ENCODE data around the gene CDS2. TPM values are rescaled to one million over a fixed set of nuclear protein-coding genes. Genes with fewer than 3 reads are reported as not detected.

CDS2 gene
- total and polyA plus RNA-seq, 2 of the 13 experiments (the other 11 are each of a cell fraction or from before 2014, with no cell fraction given) = 81.3 to 153 TPM

DNA sequence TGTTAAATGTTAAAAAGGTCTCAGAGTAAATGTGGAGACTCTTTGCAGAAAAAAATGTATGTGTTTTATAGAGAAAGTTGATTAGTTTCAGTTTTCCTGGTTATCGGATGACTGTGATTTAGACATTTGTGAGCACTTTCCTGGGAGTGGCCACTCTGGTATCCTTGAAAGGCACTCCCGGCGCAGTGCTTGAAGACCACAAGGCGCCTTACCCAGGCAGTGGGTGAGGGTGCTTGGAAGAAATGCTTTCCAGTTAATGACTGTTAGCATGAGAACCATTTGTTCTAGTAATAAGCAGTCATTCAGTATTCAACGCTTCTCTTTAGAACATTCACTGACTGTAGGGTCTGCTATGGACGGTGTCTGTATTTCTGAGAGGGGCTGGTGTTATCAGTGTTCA is 7.2 kb downstream of the CDS2 start (continued):
- TF ChIP-seq EEA1 (CRISPR knock-in tag; IDR thresholded peaks at IDR 0.05; ENCODE audit: borderline replicate concordance) = no peak
- TF ChIP-seq CCDC6 (CRISPR knock-in tag; IDR thresholded peaks at IDR 0.05) = no peak
- TF ChIP-seq, protein P1, sequence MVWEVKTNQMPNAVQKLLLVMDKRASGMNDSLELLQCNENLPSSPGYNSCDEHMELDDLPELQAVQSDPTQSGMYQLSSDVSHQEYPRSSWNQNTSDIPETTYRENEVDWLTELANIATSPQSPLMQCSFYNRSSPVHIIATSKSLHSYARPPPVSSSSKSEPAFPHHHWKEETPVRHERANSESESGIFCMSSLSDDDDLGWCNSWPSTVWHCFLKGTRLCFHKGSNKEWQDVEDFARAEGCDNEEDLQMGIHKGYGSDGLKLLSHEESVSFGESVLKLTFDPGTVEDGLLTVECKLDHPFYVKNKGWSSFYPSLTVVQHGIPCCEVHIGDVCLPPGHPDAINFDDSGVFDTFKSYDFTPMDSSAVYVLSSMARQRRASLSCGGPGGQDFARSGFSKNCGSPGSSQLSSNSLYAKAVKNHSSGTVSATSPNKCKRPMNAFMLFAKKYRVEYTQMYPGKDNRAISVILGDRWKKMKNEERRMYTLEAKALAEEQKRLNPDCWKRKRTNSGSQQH (CRISPR knock-in tag; IDR thresholded peaks at IDR 0.05; ENCODE audit: low read depth) = no peak

DNA sequence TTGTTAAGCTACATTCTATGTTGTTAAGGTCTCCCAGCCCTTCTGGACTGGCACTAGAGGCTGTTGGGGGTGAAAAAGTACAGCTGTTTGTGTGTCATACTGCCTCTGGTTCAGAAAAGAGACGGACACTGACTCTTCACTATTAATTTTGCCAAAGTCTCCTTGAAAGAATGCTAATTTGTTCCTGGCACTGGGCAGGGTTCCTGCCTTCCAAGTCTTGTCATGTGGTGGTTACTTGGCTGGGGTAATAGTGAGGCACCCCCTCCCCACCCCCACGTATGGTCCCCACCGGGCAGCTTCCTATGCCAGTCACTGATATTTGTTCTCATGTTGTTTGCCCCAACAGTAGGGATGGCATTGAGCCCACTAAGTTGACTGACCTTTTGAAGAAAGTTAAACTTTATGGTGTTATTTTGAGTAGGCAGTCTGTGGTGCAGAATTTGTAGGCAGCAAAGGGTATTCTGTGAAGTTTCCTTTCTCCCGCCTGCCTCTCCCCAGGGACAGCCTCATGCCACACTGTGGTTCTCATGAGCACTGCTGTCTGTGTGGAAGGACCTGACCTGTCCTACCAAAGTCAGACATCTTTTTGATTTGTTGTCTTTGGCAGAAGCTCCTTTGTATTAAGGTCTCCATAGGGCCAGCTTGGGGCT is 8.7 kb downstream of the CDS2 start:
- Histone ChIP-seq H2AFZ (ENCODE audit: low read length) (no peak overlapping the region), H3K4me3 (replicated peaks in 1 of 3; ENCODE audit: insufficient read depth in 1 of 3, low read depth in 2 of 3, low read length in 3 of 3) (no peak overlapping the region), H3K4me1 (ENCODE audit: insufficient read depth, low read length) (peaks cover 20% of the 10 kb centered on the region), H4K20me1 (ENCODE audit: insufficient read depth, low read length) (peaks cover 7% of the 10 kb centered on the region; the same call in 1 of the 2 replicates), H3K36me3 (replicated peaks in 1 of 2; ENCODE audit: control insufficient read depth in 1 of 2, insufficient read depth in 2 of 2, low read length in 2 of 2) (peaks cover 1 to 18% of the 10 kb centered on the region in 2 experiments; a peak in 4 of 5 replicates), H3K4me2 (ENCODE audit: low read depth, low read length) (no peak overlapping the region), H3K9me3 (ENCODE audit: low read length) (no peaks in the 10 kb centered on the region), H3K9ac (ENCODE audit: insufficient read depth, low read depth, low read length) (no peak overlapping the region), H3K27me3 (ENCODE audit: control insufficient read depth in 1 of 2, insufficient read depth in 2 of 2, low read length in 2 of 2) (no peaks in the 10 kb centered on the region), H3K79me2 (ENCODE audit: insufficient read depth, low read length) (peaks cover 89% of the 10 kb centered on the region), H3K27ac (ENCODE audit: extremely low read length, insufficient read depth, low read length) (no peak overlapping the region)
- ChIA-PET CTCF (ENCODE audit: low intra/inter-chr PET ratio, low total read pairs) (no interaction called here), POLR2A (interaction anchor here (0.7 kb wide), 1 partner anchor 9 kb away, joined by 3 read pairs; the partner anchor contains the start of gene CDS2)
- 0 out of 2 replicates have a peak, but pooled peaks have one; percentile 10 for TF ChIP-seq SNAI1 (CRISPR knock-in tag; IDR thresholded peaks at IDR 0.05; ENCODE audit: borderline replicate concordance)
- TF ChIP-seq, protein P2, sequence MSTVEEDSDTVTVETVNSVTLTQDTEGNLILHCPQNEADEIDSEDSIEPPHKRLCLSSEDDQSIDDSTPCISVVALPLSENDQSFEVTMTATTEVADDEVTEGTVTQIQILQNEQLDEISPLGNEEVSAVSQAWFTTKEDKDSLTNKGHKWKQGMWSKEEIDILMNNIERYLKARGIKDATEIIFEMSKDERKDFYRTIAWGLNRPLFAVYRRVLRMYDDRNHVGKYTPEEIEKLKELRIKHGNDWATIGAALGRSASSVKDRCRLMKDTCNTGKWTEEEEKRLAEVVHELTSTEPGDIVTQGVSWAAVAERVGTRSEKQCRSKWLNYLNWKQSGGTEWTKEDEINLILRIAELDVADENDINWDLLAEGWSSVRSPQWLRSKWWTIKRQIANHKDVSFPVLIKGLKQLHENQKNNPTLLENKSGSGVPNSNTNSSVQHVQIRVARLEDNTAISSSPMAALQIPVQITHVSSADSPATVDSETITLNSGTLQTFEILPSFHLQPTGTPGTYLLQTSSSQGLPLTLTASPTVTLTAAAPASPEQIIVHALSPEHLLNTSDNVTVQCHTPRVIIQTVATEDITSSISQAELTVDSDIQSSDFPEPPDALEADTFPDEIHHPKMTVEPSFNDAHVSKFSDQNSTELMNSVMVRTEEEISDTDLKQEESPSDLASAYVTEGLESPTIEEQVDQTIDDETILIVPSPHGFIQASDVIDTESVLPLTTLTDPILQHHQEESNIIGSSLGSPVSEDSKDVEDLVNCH (CRISPR knock-in tag; IDR thresholded peaks at IDR 0.05) = no peak
- no peak; the same call in 2 of the 3 replicates for ATAC-seq
- in situ Hi-C loops (cut with HindIII; ENCODE audit: extremely low pct_ligation_motif_present, low pct_unique_long_range_greater_than_20kb) (no loop called here), intact Hi-C loops (cut with micrococcal nuclease; ENCODE audit: unreplicated experiment) (no loop called here)
- no TSS peak for BruUV-seq (replicated peaks)
- 94% methylated on average over 4 of the region's 4 CpGs for WGBS (ENCODE audit: low lambda C conversion rate)
- no peak for DNase-seq (ENCODE audit: low spot score)
- no peak for FAIRE-seq

Data from HepG2 (cell line).